NCI-H226 (cell line): ENCODE data around the gene RBBP8.
"Not testable (repeated sequence)": the region's sequence is repeated elsewhere in the genome, so short reads cannot be mapped to it uniquely, and the experiment has no call there.

Experiments
- DNase-seq: peaks from one replicate; pipeline ENCODE4 v3.0.0-alpha.2; 2015

Gene RBBP8

GRCh38 chr18:22933206-22933965 lies at the start of gene RBBP8:
Gene RBBP8 (plus strand): TSS chr18:22933328. CDS start chr18:22936852, 3,524 bp downstream.
- DNase-seq = peak; percentile 77

- DNase-seq = no peak
Observed at GRCh38 chr18:22883827-22884226, 49.3 kb upstream of the RBBP8 start.

- DNase-seq = not testable (repeated sequence)
Observed at GRCh38 chr18:22885694-22886093, 47.4 kb upstream of the RBBP8 start.

- no peak for DNase-seq
Observed at GRCh38 chr18:22899421-22899820, 33.7 kb upstream of the RBBP8 start.

- no peak for DNase-seq
Observed at GRCh38 chr18:22900558-22901238, 32.4 kb upstream of the RBBP8 start.

- DNase-seq = peak; percentile 11
Observed at GRCh38 chr18:22902093-22902492, 31.0 kb upstream of the RBBP8 start.

- DNase-seq = not testable (repeated sequence)
Observed at GRCh38 chr18:22903248-22903647, 29.9 kb upstream of the RBBP8 start.

GRCh38 chr18:22912149-22912548 lies 21.0 kb upstream of the RBBP8 start:
- DNase-seq = no peak

- DNase-seq = no peak
Observed at GRCh38 chr18:22912835-22913234, 20.3 kb upstream of the RBBP8 start.

GRCh38 chr18:22913861-22914260 lies 19.3 kb upstream of the RBBP8 start:
- no peak for DNase-seq

- no peak for DNase-seq
Observed at GRCh38 chr18:22914633-22915032, 18.5 kb upstream of the RBBP8 start.

- DNase-seq = no peak
Observed at GRCh38 chr18:22915337-22915736, 17.8 kb upstream of the RBBP8 start.

GRCh38 chr18:22921772-22922171 lies 11.4 kb upstream of the RBBP8 start:
- no peak for DNase-seq

GRCh38 chr18:22924589-22924988 lies 8.5 kb upstream of the RBBP8 start:
- no peak for DNase-seq

- DNase-seq = no peak
Observed at GRCh38 chr18:22926454-22926853, 6.7 kb upstream of the RBBP8 start.

GRCh38 chr18:22928339-22928738 lies 4.8 kb upstream of the RBBP8 start:
- no peak for DNase-seq

GRCh38 chr18:22930089-22930713 lies 2.9 kb upstream of the RBBP8 start:
- DNase-seq = peak; percentile 32

GRCh38 chr18:22932885-22933205 lies 283 bp upstream of the RBBP8 start:
- DNase-seq = no peak

- no peak for DNase-seq
Observed at GRCh38 chr18:22933966-22934423, 867 bp downstream of the RBBP8 start.

- DNase-seq = no peak
Observed at GRCh38 chr18:22934789-22935188, 1.7 kb downstream of the RBBP8 start.

- no peak for DNase-seq
Observed at GRCh38 chr18:22935431-22935830, 2.3 kb downstream of the RBBP8 start.

GRCh38 chr18:22936515-22936914 lies 3.4 kb downstream of the RBBP8 start:
- no peak for DNase-seq

GRCh38 chr18:22939649-22940048 lies 6.5 kb downstream of the RBBP8 start:
- no peak for DNase-seq

- DNase-seq = no peak
Observed at GRCh38 chr18:22943847-22944246, 10.7 kb downstream of the RBBP8 start.
